Glutamatergic neuron (in vitro differentiated cells): ENCODE measurements around the gene CA5B. TPM values are rescaled to one million over a fixed set of nuclear protein-coding genes. Genes with fewer than 3 reads are reported as not detected.
"Not testable (repeated sequence)": the region's sequence is repeated elsewhere in the genome, so short reads cannot be mapped to it uniquely, and the experiment has no call there.

Source experiments
- DNase-seq: peaks from one replicate; pipeline ENCODE4 v3.0.0; 2022
- H3K27ac Mint-ChIP-seq: one replicate; pipeline ENCODE4 v1.8.0; 2020; ENCODE audit warnings: mild to moderate bottlenecking, mixed read lengths, inconsistent platforms; ENCODE audit not compliant: unreplicated experiment
- H3K27me3 Mint-ChIP-seq: one replicate; pipeline ENCODE4 v1.8.0; 2020; ENCODE audit warnings: mild to moderate bottlenecking, moderate library complexity, mixed read lengths, inconsistent platforms; ENCODE audit not compliant: unreplicated experiment
- H3K36me3 Mint-ChIP-seq: one replicate; pipeline ENCODE4 v1.8.0; 2020; ENCODE audit warnings: mild to moderate bottlenecking, mixed read lengths, inconsistent platforms; ENCODE audit not compliant: unreplicated experiment
- H3K4me1 Mint-ChIP-seq: one replicate; pipeline ENCODE4 v1.8.0; 2020; ENCODE audit warnings: mild to moderate bottlenecking, low read depth, mixed read lengths, inconsistent platforms; ENCODE audit not compliant: unreplicated experiment
- H3K4me3 Mint-ChIP-seq: one replicate; pipeline ENCODE4 v1.8.0; 2020; ENCODE audit warnings: mild to moderate bottlenecking, mixed read lengths, inconsistent platforms; ENCODE audit not compliant: unreplicated experiment
- H3K9me3 Mint-ChIP-seq: one replicate; pipeline ENCODE4 v1.8.0; 2020; ENCODE audit warnings: mild to moderate bottlenecking, moderate library complexity, mixed read lengths, inconsistent platforms; ENCODE audit not compliant: unreplicated experiment
- CTCF ChIP-seq: fragments of 200-600 bp; sonication (generic); IDR thresholded peaks from one replicate; pipeline ENCODE4 v1.5.0; 2021; ENCODE audit not compliant: partially characterized antibody, unreplicated experiment
- total RNA-seq: library from RNA; stranded (reverse); fragmentation: NEBNext Ultra II Directional; extraction: Animal tissue kit (Norgen Biotek cat#: 25700); gene quantifications from one replicate; pipeline ENCODE4 v1.2.1, GENCODE V29; 2021; ENCODE audit not compliant: unreplicated experiment

The CA5B gene
- total RNA-seq, 1 donor from 2014 or later, result 4.1 TPM

DNA sequence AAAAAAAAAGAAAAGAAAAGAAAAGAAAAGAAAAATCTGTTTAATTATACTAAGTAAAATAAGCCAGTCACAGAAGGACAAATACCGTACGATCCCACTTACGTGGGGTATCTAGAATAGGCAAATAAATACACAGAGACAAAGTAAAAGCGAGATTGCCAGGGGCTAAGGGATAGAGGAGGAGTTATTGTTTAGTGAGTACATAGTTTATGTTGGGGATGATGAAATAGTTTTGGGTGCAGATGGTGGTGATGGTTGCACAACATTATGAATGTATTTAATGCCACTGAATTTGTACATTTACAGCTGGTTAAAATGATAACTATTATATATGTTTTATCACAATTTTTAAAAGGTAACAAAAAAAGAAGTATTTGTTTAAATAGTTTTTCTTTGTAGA, 7.1 kb downstream of the CA5B start:
- TF ChIP-seq CTCF, result no peak
- Mint-ChIP-seq H3K4me3 (no peak overlapping the region), H3K36me3 (no peaks in the 10 kb centered on the region), H3K4me1 (no peaks in the 10 kb centered on the region), H3K27me3 (no peaks in the 10 kb centered on the region), H3K9me3 (no peaks in the 10 kb centered on the region), H3K27ac (no peak overlapping the region)
- DNase-seq, result no peak

DNA sequence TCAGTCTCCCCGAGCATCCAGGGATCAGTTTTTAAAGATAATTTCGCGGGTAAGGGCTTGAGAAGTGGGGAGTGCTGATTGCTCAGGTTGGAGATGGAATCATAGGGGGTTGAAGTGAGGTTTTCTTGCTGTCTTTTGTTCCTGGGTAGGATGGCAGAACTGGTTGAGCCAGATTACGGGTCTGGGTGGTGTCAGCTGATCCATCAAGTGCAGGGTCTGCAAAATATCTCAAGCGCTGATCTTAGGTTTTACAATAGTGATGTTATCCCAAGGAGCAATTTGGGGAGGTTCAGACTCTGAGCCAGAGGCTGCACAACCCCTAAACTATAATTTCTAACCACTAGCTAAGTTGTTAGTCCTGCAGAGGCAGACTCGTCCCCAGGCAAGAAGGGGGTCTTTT, 8.6 kb downstream of the CA5B start:
- H3K27me3 Mint-ChIP-seq, H3K27ac Mint-ChIP-seq, H3K4me3 Mint-ChIP-seq, H3K9me3 Mint-ChIP-seq, DNase-seq, H3K4me1 Mint-ChIP-seq, H3K36me3 Mint-ChIP-seq: not testable (repeated sequence)

- no peak overlapping the region for H3K4me3 Mint-ChIP-seq
- H3K27ac Mint-ChIP-seq, result no peak overlapping the region
- no peaks in the 10 kb centered on the region for H3K4me1 Mint-ChIP-seq
- no peaks in the 10 kb centered on the region for H3K27me3 Mint-ChIP-seq
- DNase-seq, result no peak
- TF ChIP-seq CTCF, result no peak
- no peaks in the 10 kb centered on the region for H3K9me3 Mint-ChIP-seq
- no peaks in the 10 kb centered on the region for H3K36me3 Mint-ChIP-seq
These were observed 9.6 kb downstream of the CA5B start for GRCh38 chrX:15747626-15748173.

GRCh38 chrX:15748841-15749240, 10.8 kb downstream of the CA5B start:
- Mint-ChIP-seq H3K36me3 (no peaks in the 10 kb centered on the region), H3K4me1 (no peaks in the 10 kb centered on the region), H3K9me3 (no peaks in the 10 kb centered on the region), H3K4me3 (no peak overlapping the region), H3K27ac (no peak overlapping the region), H3K27me3 (no peaks in the 10 kb centered on the region)
- DNase-seq, result no peak
- no peak for TF ChIP-seq CTCF

- no peaks in the 10 kb centered on the region for H3K9me3 Mint-ChIP-seq
- no peaks in the 10 kb centered on the region for H3K36me3 Mint-ChIP-seq
- no peaks in the 10 kb centered on the region for H3K4me1 Mint-ChIP-seq
- H3K27me3 Mint-ChIP-seq, result no peaks in the 10 kb centered on the region
- H3K27ac Mint-ChIP-seq, result no peak overlapping the region
- no peak overlapping the region for H3K4me3 Mint-ChIP-seq
- TF ChIP-seq CTCF, result no peak
- no peak for DNase-seq
These were observed 11.9 kb downstream of the CA5B start for GRCh38 chrX:15749642-15750610.
